Breast epithelium (tissue), 3 donors: ENCODE measurements around the gene ART4.

Source experiments
- CTCF ChIP-seq, 3 donors: fragments of 450-650 bp; IDR thresholded peaks; one replicate each; pipeline ENCODE4 v1.5.1; 2016 to 2017; ENCODE audit warnings: antibody characterized with exemption in 3 of 3, mild to moderate bottlenecking in 3 of 3, moderate library complexity in 3 of 3
- POLR2A ChIP-seq: fragments of 450-650 bp; IDR thresholded peaks from one replicate; pipeline ENCODE4 v1.6.1; 2016; ENCODE audit warnings: antibody characterized with exemption, mild to moderate bottlenecking, moderate library complexity
- POLR2AphosphoS5 ChIP-seq, 3 donors: sonication (generic); formaldehyde crosslinking; IDR thresholded peaks; one replicate each; pipeline ENCODE4 v1.6.1; 2017; ENCODE audit warnings: antibody characterized with exemption in 3 of 3

- TF ChIP-seq CTCF (IDR thresholded peaks at IDR 0.05) (no peak), POLR2AphosphoS5 (IDR thresholded peaks at IDR 0.05) (no peak), POLR2A (no peak)
These were observed 16.3 kb downstream of the ART4 start for GRCh38 chr12:14827043-14827442.
